A172 (cell line): ENCODE data around the gene CPNE9. TPM values are rescaled to one million over a fixed set of nuclear protein-coding genes. Genes with fewer than 3 reads are reported as not detected.
A peak's percentile ranks its signal among the peaks of the same experiment; 100 is the strongest.
"Not testable (repeated sequence)": the region's sequence is repeated elsewhere in the genome, so short reads cannot be mapped to it uniquely, and the experiment has no call there.

ENCODE experiments used
- DNase-seq: peaks from one replicate; pipeline ENCODE4 v3.0.0-alpha.2; 2015; ENCODE audit warnings: low spot score
- total RNA-seq: library from RNA; depleted of rRNA; stranded (reverse); fragments of >200 nt; shearing (Covaris generic); gene quantifications from 2 replicates; pipeline ENCODE4 v1.2.3, GENCODE V29; 2014

Gene CPNE9
- total RNA-seq, 1 experiment from 2014 or later: not detected

GRCh38 chr3:9748031-9748430, 44.4 kb downstream of the CPNE9 start:
- no peak for DNase-seq

GRCh38 chr3:9749296-9749644, 45.6 kb downstream of the CPNE9 start:
- no peak for DNase-seq

- peak; percentile 99 for DNase-seq
These were observed 46.3 kb downstream of the CPNE9 start, which contains the start of gene OGG1 for GRCh38 chr3:9749645-9750555. OGG1 (plus strand) TSS chr3:9749952; CDS start chr3:9750287, 335 bp downstream.

- no peak for DNase-seq
These were observed 47.2 kb downstream of the CPNE9 start for GRCh38 chr3:9750556-9751411.

GRCh38 chr3:9754678-9755077, 51.0 kb downstream of the CPNE9 start:
- no peak for DNase-seq

GRCh38 chr3:9757427-9757826, 53.8 kb downstream of the CPNE9 start:
- DNase-seq: no peak

- DNase-seq: no peak
These were observed 57.3 kb downstream of the CPNE9 start for GRCh38 chr3:9760779-9761505.

GRCh38 chr3:9761919-9762318, 58.3 kb downstream of the CPNE9 start:
- no peak for DNase-seq

GRCh38 chr3:9762871-9763270, 59.2 kb downstream of the CPNE9 start:
- no peak for DNase-seq

- peak; percentile 34 for DNase-seq
These were observed 62.2 kb downstream of the CPNE9 start for GRCh38 chr3:9765865-9766264.

GRCh38 chr3:9767418-9767817, 63.8 kb downstream of the CPNE9 start:
- DNase-seq: no peak

- DNase-seq: no peak
These were observed 64.6 kb downstream of the CPNE9 start for GRCh38 chr3:9768141-9768775.

- DNase-seq: no peak
These were observed 65.4 kb downstream of the CPNE9 start for GRCh38 chr3:9769012-9769411.

- DNase-seq: peak; percentile 35
These were observed 66.0 kb downstream of the CPNE9 start, which contains the start of gene CAMK1 for GRCh38 chr3:9769426-9770275. CAMK1 (minus strand) TSS chr3:9769947; CDS start chr3:9767749, 2,198 bp downstream.

GRCh38 chr3:9770276-9770812, 66.7 kb downstream of the CPNE9 start:
- no peak for DNase-seq

GRCh38 chr3:9771007-9771406, 67.4 kb downstream of the CPNE9 start:
- DNase-seq: not testable (repeated sequence)

GRCh38 chr3:9776896-9777693, 73.5 kb downstream of the CPNE9 start:
- DNase-seq: no peak

- DNase-seq: no peak
These were observed 74.0 kb downstream of the CPNE9 start for GRCh38 chr3:9777694-9778021.
